Activated T-helper 1 cell treated with anti-CD3 and anti-CD28 coated beads, Interleukin-2, amount 50 U/mL, for 16 hours (primary cell): Measurements from ENCODE around the gene WIPF2.
"Not testable (repeated sequence)": the region's sequence is repeated elsewhere in the genome, so short reads cannot be mapped to it uniquely, and the experiment has no call there.

ENCODE experiments used
- DNase-seq, 2 donors: peaks; one replicate each; pipeline ENCODE4 v3.0.0-alpha.2; 2020; ENCODE audit warnings: low read depth in 1 of 2, low spot score in 1 of 2

The WIPF2 gene

GRCh38 chr17:40191237-40192208, 27.6 kb upstream of the WIPF2 start:
- peak; percentile 44 to 45 for DNase-seq

- DNase-seq: no peak
Measured at GRCh38 chr17:40192961-40193360, 26.1 kb upstream of the WIPF2 start.

- no peak for DNase-seq
Measured at GRCh38 chr17:40194821-40195220, 24.3 kb upstream of the WIPF2 start.

- no peak for DNase-seq
Measured at GRCh38 chr17:40197550-40197949, 21.6 kb upstream of the WIPF2 start.

- DNase-seq: not testable (repeated sequence)
Measured at GRCh38 chr17:40197965-40198456, 21.1 kb upstream of the WIPF2 start.

- DNase-seq: no peak
Measured at GRCh38 chr17:40198576-40198975, 20.5 kb upstream of the WIPF2 start.

- DNase-seq: no peak
Measured at GRCh38 chr17:40203131-40203530, 16.0 kb upstream of the WIPF2 start.

GRCh38 chr17:40206193-40206592, 12.9 kb upstream of the WIPF2 start:
- not testable (repeated sequence) for DNase-seq

- DNase-seq: no peak
Measured at GRCh38 chr17:40209404-40210093, 9.6 kb upstream of the WIPF2 start.

GRCh38 chr17:40213914-40214313, 5.2 kb upstream of the WIPF2 start:
- DNase-seq: not testable (repeated sequence)

- no peak for DNase-seq
Measured at GRCh38 chr17:40218006-40218739, 931 bp upstream of the WIPF2 start.

- DNase-seq: no peak
Measured at GRCh38 chr17:40219594-40220338, 662 bp downstream of the WIPF2 start.

GRCh38 chr17:40224718-40225550, 5.8 kb downstream of the WIPF2 start:
- no peak for DNase-seq

- DNase-seq: not testable (repeated sequence)
Measured at GRCh38 chr17:40229146-40229545, 10.0 kb downstream of the WIPF2 start.

- DNase-seq: no peak
Measured at GRCh38 chr17:40230670-40231069, 11.6 kb downstream of the WIPF2 start.

GRCh38 chr17:40231928-40232327, 12.8 kb downstream of the WIPF2 start:
- not testable (repeated sequence) for DNase-seq

GRCh38 chr17:40241252-40241834, 22.2 kb downstream of the WIPF2 start:
- no peak for DNase-seq

- DNase-seq: no peak
Measured at GRCh38 chr17:40242774-40243173, 23.7 kb downstream of the WIPF2 start.

GRCh38 chr17:40243761-40244160, 24.7 kb downstream of the WIPF2 start:
- no peak for DNase-seq
